Measurements from ENCODE around the gene TYW5.

The TYW5 gene

DNA sequence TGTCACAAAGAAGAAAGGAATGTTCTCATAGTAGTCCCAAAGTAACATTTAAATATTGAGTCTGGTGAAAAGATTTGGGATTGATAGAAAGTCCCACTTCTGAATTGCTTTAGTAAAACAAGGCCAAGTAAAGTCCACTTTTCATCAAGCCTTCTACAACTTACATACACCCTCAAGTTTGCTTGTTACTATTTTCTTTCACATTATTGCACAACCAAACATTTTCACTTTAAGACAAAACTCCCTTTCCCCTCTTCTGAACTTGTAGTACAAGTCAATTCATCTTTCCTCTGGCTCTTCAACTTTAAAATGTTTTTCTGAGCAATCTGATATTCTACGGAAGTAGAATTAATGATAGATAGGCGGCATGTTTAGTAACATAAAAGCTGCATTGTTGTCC is 11.1 kb upstream of the TYW5 start:
- TF ChIP-seq, protein P1, sequence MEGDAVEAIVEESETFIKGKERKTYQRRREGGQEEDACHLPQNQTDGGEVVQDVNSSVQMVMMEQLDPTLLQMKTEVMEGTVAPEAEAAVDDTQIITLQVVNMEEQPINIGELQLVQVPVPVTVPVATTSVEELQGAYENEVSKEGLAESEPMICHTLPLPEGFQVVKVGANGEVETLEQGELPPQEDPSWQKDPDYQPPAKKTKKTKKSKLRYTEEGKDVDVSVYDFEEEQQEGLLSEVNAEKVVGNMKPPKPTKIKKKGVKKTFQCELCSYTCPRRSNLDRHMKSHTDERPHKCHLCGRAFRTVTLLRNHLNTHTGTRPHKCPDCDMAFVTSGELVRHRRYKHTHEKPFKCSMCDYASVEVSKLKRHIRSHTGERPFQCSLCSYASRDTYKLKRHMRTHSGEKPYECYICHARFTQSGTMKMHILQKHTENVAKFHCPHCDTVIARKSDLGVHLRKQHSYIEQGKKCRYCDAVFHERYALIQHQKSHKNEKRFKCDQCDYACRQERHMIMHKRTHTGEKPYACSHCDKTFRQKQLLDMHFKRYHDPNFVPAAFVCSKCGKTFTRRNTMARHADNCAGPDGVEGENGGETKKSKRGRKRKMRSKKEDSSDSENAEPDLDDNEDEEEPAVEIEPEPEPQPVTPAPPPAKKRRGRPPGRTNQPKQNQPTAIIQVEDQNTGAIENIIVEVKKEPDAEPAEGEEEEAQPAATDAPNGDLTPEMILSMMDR (IDR thresholded peaks at IDR 0.05; ENCODE audit: low read depth, low read length): no peak
- DNase-seq (ENCODE audit: low read depth in 2 of 2): peak in 1 of 2 donors; percentile 23
- no peak overlapping the region for H3K4me3 ChIP-seq (replicated peaks in 1 of 2; ENCODE audit: low read depth in 2 of 2, low read length in 2 of 2)

DNA sequence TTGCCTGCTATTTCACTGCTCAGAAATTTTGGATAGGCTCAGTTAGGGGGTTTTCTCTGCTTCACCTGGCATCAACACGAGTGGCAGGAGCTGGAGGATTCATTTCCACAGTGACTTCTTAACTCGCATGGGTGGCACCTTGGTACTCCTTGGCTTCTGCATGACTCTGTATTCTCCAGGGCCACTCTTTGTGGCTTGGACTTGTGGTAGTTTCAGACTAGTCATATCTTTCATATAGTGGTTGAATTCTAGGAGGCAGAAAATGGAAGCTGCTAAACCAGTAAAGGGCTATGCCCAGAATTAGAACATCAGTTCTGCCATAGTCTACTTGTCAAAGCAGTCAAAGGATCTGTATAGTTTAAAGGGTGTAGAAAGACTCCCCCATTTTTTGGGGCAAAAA is 6.9 kb upstream of the TYW5 start:
- no peak for DNase-seq (ENCODE audit: low read depth in 2 of 2)
- no peak overlapping the region for H3K4me3 ChIP-seq (replicated peaks in 1 of 2; ENCODE audit: low read depth in 2 of 2, low read length in 2 of 2)
- TF ChIP-seq, protein P1 (IDR thresholded peaks at IDR 0.05; ENCODE audit: low read depth, low read length): no peak

DNA sequence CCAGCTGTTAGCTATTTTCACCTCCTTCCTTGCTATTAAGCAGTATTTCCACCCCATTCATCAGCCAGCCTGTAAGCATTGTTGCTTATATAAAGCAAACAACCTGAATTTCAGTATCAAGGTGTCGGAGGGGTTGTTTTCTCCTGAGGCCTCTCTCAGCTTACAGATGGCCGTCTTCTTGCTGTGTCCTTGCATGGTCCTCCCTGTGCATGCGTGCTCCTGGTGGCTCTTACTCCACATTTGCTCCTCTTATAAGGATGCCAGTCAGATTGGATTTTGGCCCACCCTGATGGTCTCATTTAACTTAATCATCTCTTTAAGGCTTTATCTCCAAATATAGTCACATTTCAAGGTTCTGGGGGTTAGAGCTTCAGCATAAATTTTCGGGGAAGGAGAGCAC is 2.7 kb upstream of the TYW5 start:
- no peak for DNase-seq (ENCODE audit: low read depth in 2 of 2)
- TF ChIP-seq, protein P1 (IDR thresholded peaks at IDR 0.05; ENCODE audit: low read depth, low read length): no peak
- no peak overlapping the region for H3K4me3 ChIP-seq (replicated peaks in 1 of 2; ENCODE audit: low read depth in 2 of 2, low read length in 2 of 2)

DNA sequence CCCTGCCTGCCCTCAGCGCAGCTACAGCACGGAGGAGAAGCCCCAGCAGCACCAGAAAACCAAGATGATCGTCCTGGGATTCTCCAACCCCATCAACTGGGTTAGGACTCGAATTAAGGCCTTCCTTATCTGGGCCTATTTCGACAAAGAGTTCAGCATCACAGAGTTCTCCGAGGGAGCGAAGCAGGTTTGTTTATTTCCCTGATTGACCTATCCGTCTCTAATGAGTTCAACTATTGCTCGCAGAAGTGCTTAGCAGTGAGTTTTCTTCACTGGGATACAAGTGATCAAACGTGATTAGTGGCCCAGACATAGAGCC is 730 bp upstream of the TYW5 start:
- TF ChIP-seq, protein P1 (IDR thresholded peaks at IDR 0.05; ENCODE audit: low read depth, low read length): no peak
- H3K4me3 ChIP-seq (replicated peaks in 1 of 2; ENCODE audit: low read depth in 2 of 2, low read length in 2 of 2): peak overlapping the region; percentile 91 to 95
- DNase-seq (ENCODE audit: low read depth in 2 of 2): no peak

DNA sequence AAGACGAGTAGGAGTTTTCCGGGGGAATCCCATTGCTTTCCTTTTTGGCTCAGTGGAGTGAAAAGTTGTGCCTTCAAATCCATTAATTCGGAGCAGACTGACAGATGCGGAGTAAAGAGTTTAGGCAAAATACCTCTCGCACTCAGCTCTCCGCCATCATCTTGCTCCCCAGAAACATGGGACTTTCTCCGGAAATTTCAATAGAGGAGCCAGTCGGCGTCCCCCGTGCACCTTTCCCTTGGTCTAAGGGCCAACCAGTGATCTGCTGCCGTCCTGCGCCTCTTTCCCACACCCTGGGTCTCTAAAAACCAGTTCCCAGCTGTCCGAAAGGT is 318 bp downstream of the TYW5 start:
- H3K4me3 ChIP-seq (replicated peaks in 1 of 2; ENCODE audit: low read depth in 2 of 2, low read length in 2 of 2): peak overlapping the region; percentile 91 to 95
- TF ChIP-seq, protein P1 (IDR thresholded peaks at IDR 0.05; ENCODE audit: low read depth, low read length): no peak
- DNase-seq (ENCODE audit: low read depth in 2 of 2): peak in 1 of 2 donors; percentile 58

DNA sequence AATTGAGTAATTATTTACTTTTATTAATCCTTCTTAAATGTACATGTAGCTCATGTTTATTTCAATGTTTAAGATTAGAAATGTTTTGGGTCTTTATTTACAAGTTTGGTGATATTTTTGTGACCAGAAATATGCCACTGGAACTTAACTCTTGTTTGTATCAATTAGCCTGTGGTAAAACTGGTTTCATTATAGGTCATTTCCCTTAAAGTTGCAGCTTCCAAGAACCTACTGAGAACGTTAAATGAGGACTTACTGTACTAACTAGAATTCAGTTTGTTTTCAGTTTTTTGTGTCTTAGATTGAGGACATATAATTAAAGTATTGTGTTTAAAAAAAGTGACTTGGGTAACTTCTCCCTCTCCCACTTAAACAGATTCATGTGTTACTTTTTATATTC is 4.3 kb downstream of the TYW5 start:
- TF ChIP-seq, protein P1 (IDR thresholded peaks at IDR 0.05; ENCODE audit: low read depth, low read length): no peak
- no peak for DNase-seq (ENCODE audit: low read depth in 2 of 2)
- H3K4me3 ChIP-seq (replicated peaks in 1 of 2; ENCODE audit: low read depth in 2 of 2, low read length in 2 of 2): no peak overlapping the region

DNA sequence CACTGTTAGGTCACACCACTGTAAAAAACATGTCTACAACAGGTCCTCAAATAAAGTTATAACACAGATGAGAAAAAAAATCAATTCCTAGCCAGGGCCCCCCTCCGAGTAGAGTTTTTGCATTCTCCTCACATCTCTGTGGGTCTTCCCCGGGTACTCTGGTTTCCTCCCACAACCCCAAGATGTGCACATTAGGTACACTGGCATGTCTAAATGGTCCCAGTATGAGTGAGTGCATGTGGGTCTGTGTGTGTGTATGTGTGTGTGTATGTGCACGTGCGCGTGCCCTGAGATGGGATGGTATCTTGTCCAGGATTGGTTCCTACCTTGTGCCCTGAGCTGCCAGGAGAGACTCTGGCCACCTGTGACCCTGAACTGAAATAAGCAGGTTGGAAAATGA is 4.9 kb downstream of the TYW5 start:
- TF ChIP-seq, protein P1 (IDR thresholded peaks at IDR 0.05; ENCODE audit: low read depth, low read length): no peak

More for the DNA sequence above, 4.9 kb downstream of the TYW5 start:
- no peak for DNase-seq (ENCODE audit: low read depth in 2 of 2)
- no peak overlapping the region for H3K4me3 ChIP-seq (replicated peaks in 1 of 2; ENCODE audit: low read depth in 2 of 2, low read length in 2 of 2)
